Sigmoid colon (tissue), 4 donors: ENCODE data around the gene APEH.
"Not testable (repeated sequence)": the region's sequence is repeated elsewhere in the genome, so short reads cannot be mapped to it uniquely, and the experiment has no call there.

Source experiments
- CTCF ChIP-seq, 4 experiments: fragments of 450-650 bp in 3 of 4; fragments of 200-600 bp in 1 of 4; IDR thresholded peaks; one replicate each; pipeline ENCODE4 v1.5.1; 2016 to 2019; ENCODE audit warnings: antibody characterized with exemption in 4 of 4, mild to moderate bottlenecking in 3 of 4, moderate library complexity in 2 of 4
- EP300 ChIP-seq, 4 donors: sonication (generic); formaldehyde crosslinking; IDR thresholded peaks; one replicate each; pipeline ENCODE4 v1.6.1; 2017; ENCODE audit warnings: antibody characterized with exemption in 4 of 4
- POLR2A ChIP-seq, 2 donors: fragments of 450-650 bp; IDR thresholded peaks; one replicate each; pipeline ENCODE4 v1.6.1; 2016; ENCODE audit warnings: antibody characterized with exemption in 2 of 2, mild to moderate bottlenecking in 2 of 2, moderate library complexity in 2 of 2
- POLR2AphosphoS5 ChIP-seq, 4 donors: sonication (generic); formaldehyde crosslinking; IDR thresholded peaks; one replicate each; pipeline ENCODE4 v1.6.1; 2017; ENCODE audit warnings: antibody characterized with exemption in 4 of 4

- not testable (repeated sequence) for TF ChIP-seq POLR2A, CTCF, POLR2AphosphoS5, EP300 (IDR thresholded peaks at IDR 0.05)
Measured at GRCh38 chr3:49691481-49691880, 17.3 kb downstream of the APEH start.
